NCI-H524 treated with DMSO at 0.1 percent for 48 hours (cell line): ENCODE measurements around the gene CKS1B.
"Not testable (repeated sequence)": the region's sequence is repeated elsewhere in the genome, so short reads cannot be mapped to it uniquely, and the experiment has no call there.

ENCODE experiments used
- DNase-seq: peaks from one replicate; lab custom pipeline; 2025; lab: John Stamatoyannopoulos, UW

The CKS1B gene

DNA sequence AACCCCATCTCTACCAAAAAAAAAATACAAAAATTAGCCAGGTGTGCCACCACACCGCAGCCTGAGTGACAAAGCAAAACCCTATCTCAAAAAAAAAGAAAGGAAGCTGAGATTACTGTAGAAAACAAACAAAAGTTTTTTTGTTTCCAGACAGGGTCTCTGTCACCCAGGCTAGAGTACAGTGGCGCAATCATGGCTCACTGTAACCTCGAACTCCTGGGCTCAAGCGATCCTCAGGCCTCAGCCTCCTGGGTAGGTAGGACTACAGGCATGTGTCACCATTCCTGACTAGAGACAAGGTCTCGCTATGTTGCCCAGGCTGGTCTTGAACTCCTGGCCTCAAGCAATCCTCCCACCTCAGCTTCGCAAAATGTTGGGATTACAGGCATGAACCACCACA is 10.1 kb upstream of the CKS1B start:
- DNase-seq = no peak

DNA sequence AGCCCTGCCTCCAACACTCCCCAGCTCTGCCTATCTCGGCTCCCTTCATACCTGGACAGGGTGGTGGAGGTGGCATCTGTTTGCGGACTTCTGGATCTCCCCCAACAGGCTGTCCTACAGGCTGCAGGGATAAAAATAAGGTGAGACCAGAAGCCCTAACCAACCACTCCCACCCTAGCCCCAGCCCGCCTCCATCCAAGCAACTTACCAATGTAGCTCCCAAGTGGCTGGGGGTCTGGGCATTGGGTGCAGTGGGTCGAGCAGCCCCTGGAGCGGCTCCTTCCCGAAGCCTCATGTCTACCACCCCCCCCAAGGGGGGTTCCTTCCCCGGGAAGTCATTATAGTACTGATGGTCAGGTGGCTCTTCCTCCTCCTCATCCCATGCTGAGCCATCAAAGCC is 8.4 kb upstream of the CKS1B start:
- no peak for DNase-seq

DNA sequence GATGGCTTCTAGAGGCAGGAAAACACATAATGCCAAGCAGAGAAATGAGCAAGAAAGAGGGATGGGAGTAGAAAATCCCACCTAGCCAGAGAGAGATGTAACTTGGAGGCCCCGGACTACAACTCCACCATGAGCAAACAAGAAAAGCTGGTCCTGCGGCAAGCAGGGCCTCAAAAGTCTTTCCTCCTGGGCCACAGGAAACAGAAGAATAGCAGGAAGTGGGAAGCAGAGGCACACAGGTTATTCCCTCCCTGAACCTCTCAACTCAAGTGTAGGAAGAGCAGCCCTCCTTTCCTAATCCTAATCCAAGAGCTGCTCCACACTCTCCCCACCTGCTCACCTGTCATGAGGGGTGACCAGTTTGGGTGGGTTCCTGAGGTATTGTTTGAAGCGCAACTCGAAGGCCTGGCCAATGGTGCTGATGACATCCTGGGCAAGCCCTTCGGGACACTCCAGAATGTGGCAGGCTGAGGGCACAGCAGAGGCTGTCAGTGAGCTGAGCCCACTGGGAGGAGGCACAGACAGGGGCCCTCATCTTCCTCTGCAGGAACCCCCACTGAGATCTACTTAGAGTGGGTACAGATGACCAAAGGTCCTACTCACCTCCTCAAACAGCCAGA is 7.0 kb upstream of the CKS1B start:
- no peak for DNase-seq

DNA sequence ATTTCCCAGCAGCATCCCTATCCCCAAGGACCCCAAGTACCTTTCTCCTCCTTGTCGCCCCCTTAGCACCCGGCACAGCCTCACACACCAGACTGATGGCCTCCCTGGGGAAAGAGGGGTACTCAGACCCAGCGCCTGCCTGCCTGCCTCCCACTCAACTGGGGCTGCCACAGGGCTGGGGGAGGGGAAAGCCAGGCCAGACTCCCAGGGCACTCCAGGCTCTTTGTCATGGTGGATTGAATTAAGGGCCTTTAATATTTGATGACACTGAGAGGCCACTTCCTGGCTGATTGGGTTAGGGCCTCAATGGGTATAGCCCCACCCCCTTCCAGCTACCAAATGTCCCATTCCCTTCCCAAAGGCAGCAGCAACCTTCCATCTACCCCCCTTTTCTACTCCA is 5.8 kb upstream of the CKS1B start:
- no peak for DNase-seq

DNA sequence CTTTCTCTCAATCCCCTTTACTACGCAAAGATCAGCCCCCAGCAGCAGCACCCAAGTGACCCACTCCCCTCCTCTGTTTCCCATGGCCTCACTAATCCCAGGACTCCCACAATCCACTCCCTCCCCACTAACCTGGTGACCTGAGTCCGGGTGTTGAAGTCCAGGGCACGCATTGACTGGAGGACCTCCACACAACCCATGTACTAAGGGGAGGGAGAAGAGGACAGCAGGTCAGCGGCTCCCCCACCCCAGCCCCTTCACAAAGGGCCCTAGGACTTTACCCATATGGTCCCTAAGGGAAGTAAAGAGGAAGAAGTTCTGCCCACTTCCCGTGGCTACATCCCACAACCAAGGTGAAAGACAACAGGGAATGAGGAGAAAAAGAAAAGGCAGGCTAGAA is 5.2 kb upstream of the CKS1B start:
- DNase-seq = no peak

DNA sequence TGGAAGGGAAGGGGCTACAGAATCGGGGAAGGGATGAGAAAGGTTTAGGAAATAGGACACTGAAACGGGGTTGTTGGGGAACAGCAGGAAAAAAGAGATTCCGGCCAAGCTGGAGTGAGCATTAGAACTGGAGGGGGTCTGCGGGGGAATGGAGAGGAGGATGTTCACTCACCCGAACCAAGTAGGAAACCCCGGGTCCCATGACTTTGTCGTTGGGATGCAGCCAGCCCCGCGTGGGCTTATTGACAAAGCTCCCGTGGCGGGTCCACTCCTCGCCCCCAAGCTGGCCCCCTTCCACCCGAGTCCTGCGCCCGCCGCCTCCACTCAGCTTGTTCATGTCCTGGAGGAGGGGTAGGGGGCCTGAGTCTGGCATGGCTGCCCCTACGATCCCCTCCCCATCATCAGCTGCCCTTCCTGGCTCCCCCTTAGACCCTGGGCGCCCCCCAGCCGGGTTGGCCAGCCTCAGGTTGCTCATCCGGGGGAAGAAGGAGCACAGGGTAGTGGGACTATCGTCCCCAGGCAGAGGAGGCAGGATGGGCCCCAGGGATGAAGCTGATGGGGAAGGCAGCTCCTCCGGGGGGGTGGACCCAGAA is 4.5 kb upstream of the CKS1B start:
- DNase-seq = no peak

DNA sequence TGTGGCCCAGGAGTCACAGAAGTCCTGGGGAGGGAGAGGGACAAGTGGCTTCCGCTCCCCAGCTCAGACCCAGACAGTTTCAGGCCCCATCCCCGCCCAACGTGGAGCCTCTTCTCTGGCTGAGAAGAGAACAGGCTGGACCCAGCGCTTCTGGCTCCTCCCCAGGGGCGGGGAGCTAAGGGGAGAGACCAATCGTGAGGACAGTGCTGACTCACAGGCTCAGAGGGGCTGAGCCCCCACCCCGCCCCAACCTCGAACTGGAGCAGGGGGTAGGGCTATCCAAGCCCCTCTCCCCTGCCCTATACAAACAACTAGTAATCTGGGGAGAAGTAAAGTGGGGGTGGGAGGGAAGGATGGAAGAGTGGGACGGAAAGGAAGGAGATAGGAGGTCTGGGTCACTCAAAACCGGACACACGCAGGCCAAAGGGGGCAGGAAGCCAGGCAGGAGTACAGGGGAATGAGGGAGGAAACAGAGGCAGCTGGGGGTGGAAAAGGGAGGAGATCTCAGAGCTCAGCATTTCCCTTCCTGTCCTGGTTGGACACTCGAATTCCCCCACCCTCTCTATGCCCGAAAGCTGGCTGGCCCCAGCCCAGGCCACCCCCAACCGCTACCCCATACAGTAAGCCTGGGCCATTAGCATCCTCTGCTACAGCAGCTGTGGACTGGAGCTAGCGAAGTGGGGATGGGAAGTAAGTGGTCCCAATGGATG is 3.7 kb upstream of the CKS1B start, which contains the start of gene SHC1:
Gene SHC1, minus strand, starts transcription at position 117 of the 710 bp plus-strand sequence. CDS start 221 bp downstream, outside the sequence.
- DNase-seq = no peak

DNA sequence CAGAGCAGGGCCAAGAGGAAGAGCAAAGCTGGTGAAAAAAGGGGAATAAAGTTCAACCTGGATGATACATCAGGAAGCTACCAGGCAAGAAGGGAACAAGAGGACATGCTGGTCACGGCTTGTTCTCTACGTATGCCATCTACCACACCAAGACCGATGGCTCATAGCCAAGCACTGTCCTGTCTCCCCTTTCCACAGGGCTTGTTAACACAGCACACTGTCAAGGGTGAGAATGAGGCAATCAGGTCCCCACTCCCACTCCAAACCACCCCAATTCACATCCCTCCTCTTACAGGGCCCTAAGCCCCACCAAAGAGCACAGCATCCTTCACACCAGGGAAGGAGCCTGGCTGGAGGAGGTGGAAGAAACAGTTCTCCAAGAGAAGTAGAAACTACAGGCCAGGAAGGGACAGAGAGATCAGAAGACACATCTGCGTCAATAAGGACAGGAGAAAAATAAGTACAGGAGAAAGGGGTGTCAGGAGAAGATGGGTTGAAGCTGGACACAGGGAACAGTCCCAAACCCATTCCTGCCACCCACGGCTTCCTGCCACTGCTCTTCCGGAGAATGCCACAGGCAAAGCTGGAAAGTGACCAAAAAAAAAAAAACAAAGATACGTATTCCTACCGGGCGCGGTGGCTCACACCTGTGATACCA is 3.0 kb upstream of the CKS1B start:
- DNase-seq = no peak

DNA sequence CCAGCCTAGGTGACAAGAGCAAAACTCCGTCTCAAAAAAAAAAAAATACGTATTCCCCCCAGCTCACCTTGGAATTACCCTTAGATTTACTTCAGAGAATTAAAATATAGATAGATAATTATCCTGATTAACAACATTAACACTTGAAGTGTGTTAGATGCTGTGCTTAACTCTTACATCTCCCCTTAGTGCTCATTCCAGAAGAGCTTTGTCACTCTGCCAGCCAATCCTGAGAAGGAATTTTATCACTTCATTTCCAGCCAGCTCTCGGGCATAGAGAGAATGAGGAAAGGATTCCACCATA is 2.3 kb upstream of the CKS1B start:
- no peak for DNase-seq

DNA sequence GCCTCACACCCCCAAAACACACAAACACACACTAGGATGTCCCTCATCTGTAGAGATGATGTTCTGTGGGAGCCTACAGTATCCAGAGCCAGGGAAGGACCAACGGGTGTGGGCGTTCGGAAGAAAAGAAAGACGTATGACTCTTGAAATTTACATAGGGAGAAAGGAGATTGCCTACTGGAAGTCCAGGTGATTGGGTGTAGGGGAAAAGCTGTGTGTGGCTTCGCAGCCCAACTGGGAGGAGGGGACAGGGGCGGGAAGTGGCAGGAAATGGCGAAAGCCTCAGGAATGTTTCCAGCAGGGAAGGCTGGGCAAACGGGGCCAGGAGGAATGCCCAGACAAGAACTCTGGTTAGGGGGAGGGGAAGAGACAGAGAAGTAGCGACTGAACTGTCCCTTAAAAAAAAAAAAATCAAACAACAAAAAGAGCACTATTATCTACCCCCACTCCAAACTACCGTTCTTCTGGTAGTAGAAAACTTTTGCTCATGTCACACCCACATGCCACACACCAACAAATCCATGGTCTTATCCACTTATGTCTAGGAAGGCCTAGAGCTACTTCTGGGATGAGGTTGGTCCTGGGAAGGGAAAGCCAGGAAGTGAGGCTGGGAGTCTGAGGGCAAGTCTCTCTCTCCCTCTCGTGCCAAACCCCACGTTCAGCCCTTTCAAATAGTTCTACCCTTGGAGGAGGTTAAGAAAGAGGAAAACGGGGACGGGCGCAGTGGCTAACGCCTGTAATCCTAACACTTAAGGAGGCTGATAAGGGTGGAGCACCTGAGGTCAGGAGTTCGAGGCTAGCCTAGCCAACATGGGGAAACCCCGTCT is 1.8 kb upstream of the CKS1B start:
- DNase-seq = no peak

DNA sequence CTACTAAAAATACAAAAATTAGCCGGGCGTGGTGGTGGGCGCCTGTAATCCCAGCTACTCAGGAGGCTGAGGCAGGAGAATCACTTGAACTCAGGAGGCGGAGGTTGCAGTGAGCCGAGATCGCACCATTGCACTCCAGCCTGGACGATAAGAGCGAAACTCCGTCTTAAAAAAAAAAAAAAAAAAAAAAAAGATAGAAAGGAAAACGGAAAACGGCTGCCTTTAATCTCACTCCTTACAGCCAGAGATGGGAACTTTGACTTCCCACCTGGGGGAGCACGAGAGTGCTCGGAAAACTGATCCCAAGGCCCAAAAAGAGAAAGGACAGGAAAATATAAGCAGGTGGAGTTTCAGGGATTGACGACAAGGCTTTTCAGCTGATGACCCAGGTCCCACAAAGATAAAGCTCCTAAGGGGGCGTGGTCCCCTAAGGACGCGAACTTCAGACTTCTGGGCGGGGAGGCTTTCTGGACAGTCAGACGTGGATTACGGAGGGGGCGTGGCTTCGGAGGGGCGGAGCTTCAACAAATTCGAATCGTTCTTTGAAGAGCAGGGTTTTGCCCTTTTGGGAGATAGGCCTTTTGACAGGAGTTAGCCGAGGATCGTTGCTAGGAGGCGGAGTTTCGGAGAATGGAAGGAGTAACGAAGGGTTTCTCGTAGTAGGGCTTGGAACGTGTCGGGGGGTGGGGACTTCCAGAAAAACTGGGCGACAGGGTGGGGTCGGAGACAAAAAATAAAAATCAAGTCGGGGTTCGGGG is 958 bp upstream of the CKS1B start:
- DNase-seq = peak; percentile 72

DNA sequence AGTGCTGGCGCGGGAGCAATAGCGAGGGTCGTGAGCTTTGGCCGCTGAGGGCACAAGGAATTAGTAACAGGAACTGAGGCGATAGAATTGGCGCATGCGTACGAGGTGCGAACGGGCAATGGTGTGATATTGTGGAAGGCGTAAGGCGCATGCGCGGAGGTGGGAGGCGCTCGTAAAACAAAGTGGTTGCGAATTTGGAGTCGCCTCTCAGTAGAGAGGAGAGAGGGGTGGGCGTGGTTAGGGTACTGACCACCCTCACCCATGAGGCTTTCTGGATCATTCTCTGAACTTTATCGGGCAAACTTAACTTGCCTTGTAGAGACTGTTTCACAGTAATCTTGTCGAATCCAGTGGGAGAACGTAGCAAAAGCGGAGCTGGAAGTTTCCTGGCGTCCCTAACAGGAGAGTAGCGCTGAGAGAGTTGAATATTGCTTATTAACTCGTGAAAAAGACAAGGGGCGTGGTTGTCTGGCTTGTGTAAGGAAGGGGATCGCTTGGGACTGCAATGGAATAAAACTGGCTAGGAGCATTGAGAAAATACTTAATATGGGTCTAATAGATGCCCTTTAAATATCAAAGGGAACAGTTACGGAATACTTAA is 427 bp downstream of the CKS1B start:
- DNase-seq = peak; percentile 69

DNA sequence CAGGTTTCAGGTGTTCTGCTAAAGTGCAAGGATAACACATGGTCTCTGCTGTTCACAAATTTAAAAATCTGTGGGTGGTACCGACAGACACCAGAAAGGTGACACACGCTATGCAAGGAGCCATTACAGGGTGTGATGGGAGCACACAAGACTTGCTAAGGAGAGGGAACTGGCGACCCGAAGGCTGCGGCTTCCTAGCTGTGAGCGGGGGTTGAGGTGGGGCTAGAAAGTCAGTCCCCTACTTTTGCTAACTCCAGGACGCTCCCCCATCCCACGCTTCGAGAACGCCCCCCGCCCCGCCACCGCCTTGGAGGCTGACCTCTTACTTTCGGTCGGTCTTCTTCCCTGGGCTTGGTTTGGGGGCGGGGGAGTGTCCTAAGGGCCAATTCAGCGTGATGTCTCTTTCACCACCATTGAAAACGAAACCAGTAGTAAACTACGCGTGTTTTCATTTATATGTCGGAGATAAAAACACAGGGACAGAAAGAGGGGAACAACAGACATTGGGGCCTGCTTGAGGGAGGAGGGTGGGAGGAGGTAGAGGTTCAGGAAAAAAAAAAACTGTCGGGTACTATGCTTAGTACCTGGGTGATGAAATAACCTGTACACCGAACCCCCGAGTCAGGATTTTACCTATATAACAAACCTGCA is 1.1 kb downstream of the CKS1B start:
- DNase-seq = no peak

DNA sequence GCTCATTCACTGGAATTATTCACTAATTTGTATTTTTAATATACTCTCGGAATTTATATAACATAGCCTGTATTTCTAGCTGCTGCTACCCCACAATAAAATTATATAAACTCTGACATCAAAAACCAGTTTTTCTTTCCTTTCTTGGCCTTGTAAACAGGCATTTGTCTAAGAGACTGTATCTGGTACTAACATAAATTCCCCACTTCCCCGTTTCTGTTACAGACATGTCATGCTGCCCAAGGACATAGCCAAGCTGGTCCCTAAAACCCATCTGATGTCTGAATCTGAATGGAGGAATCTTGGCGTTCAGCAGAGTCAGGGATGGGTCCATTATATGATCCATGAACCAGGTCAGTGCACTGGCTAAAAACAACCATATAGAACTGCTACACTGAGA is 3.3 kb downstream of the CKS1B start:
- not testable (repeated sequence) for DNase-seq

DNA sequence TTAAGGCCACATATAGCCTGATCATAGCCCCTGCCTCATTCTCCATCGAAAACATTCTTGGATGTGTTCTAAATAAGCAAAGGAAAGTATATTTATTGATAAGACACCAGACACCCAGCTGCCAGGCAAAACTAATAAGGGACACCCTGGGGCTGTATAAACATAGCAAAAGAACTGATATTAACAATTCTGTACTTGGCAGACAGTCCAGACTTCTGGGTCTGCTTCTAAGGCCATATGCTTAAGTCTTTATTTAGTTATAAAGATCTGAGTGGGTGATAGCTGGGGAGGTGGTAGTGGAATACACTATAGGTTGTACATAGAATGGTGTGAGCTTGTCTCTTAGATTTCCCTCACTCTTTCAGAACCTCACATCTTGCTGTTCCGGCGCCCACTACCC is 3.9 kb downstream of the CKS1B start:
- no peak for DNase-seq

DNA sequence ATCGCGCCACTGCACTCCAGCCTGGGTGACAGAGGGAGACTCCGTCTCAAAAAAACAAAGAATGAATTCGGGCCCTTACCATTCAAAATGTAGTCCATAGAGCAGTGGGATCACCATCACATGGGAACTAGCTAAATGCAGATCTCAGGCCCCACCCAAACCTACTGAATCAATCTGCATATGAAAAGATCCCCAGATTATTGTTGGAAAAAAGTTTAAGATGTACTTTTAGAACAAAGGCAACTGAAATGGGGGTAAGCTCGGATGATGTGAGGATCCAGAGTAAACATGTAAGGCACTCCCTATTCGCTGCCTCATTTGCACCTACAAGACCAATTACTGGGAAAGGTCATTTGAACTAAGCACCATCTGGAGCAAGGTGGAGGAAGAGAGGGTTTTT is 7.9 kb downstream of the CKS1B start:
- no peak for DNase-seq

DNA sequence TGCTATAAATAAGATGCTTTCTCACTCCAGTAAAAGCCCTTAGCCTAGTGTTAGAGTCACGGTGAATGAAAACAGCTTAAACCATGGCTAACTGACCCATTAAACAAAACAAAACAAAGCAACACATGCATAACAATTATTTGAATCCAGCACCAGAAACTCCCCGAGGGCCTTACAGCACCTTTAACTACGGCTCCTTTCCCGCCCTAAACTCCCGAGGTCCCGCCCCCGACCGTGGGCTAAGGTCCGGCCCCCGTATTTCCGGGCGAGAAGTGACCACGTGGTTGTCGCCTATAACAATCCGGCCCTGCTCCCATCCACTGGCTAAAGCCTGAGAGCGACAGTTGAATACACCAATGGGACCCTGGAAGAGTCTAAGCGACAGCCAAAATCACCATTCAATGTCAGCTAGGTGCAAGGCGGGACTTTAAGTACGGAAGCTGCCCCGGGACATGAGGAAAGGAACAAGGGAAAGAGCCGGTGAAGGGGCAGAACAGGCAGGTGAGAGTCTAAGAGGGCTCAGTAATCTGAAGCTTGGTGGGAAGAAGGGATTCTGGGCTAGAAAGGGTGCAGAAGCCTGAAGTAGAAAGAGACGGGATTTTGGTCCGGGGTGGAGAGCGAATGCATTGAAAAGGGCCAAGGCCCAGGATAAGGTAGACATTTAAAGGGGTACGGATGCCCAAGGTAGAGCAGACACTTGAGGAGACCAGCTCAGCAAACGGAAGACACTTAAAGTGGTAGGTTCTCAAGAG is 8.6 kb downstream of the CKS1B start, which contains the start of gene FLAD1:
Gene FLAD1, plus strand, starts transcription at position 448 of the 752 bp plus-strand sequence. CDS start 351 bp downstream, outside the sequence.
- DNase-seq = peak; percentile 98

DNA sequence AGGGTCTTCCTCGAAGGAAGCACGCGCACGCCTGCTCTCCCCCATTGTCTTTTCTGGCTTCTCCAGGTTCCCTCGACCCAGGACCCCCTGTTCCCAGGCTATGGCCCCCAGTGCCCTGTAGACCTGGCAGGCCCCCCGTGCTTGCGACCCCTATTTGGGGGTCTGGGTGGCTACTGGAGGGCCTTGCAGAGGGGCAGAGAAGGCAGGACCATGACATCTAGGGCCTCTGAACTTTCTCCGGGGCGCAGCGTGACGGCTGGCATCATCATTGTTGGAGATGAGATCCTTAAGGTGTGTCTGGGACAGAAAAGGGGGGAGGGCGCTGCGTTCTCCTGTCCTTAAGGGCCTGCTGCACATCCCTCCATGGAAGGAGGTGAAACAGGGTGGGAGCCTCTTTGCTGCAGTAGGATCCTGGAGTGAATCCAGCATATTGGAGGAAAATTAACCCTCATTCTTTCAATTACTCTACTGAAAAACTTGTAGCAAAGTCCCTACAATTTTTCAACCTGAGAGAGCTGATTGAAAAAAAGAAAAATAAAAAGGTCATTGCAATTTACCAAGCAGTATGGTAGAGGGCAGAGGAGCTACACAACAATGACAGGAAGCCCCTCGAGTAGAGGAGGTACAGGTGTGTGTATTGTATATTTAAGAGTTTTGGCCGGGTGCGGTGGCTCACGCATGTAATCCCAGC is 9.4 kb downstream of the CKS1B start:
- DNase-seq = no peak

DNA sequence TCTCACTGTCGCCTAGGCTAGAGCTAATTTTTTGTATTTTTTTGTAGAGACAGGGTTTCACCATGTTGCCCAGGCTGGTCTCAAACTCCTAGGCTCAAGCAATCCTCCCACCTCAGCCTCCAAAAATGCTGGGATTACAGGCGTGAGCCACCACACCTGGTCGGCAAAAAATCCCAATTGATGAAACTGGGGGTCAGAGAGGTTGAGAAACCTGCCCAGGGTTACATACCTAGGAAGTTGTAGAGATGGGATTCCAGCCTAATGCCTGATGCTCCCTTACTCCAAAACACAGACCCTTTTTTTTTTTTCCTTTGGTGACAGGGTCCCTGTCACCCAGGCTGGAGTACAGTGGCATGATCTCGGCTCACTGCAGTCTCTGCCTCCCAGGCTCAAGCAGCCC is 12.3 kb downstream of the CKS1B start:
- not testable (repeated sequence) for DNase-seq
